Right ventricle myocardium inferior (tissue), 1 donor: Measurements from ENCODE around the gene TTL. TPM values are rescaled to one million over a fixed set of nuclear protein-coding genes. Genes with fewer than 3 reads are reported as not detected.
"Not testable (repeated sequence)": the region's sequence is repeated elsewhere in the genome, so short reads cannot be mapped to it uniquely, and the experiment has no call there.

Source experiments
- ATAC-seq: fragments of 200-7000 bp; cut with Tn5 transposase; one replicate; pipeline ENCODE4 v1.9.1; 2020; ENCODE audit warnings: mild to moderate bottlenecking, moderate library complexity
- DNase-seq: peaks from one replicate; pipeline ENCODE4 v3.0.0; 2021; ENCODE audit errors: missing footprints
- intact Hi-C: fragments of 100-400 bp; cut with DNase I; formaldehyde crosslinking; loops from one replicate; pipeline ENCODE4 v1.11.0; 2022
- total RNA-seq: library from RNA; stranded (reverse); fragmentation: NEBNext Ultra II Directional; extraction: Animal tissue kit (Norgen Biotek cat#: 25700); gene quantifications from one replicate; pipeline ENCODE4 v1.2.1, GENCODE V29; 2021
- donor health status: DM: no; HTN: yes; CAD: no; lungs with severe emphysema.

Gene TTL
- total RNA-seq, 1 donor from 2014 or later = 52.0 TPM

DNA sequence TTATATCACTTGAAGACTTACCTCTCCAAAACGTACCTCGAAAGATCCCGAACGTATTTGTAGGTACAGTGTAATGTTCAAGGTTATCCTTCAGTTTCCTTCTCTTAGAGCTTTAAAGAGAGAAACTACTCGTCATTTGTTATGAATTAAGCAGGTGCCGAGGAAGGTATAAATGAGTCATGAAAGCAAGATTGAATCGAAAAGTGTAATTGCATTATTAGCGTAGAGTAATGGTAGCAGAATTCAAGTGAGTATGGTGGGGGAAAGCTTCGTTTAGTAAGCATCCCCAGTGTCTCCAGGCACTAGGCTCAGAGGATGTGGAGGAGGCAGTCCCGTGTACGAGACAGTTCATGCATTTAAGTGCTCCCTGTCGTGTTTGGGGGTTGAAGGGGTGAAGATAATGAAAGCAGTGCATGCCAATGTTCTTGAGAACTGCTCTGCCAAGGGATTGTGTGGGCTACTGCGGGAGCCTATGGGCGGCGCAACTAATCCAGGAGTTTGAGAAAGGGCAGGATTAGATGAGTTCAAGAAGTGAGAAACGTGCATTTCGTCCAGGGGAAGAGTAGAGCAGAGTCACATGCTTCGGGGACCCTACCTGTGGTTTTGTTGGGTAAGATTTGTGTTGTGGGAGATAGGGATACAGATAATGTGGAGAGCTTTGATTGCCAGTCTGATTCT, 61.2 kb downstream of the TTL start:
- intact Hi-C loops = loop anchor here (1.0 kb wide), 1 partner anchor 62 kb away; no protein-coding TSS in a partner anchor
- no peak for ATAC-seq
- DNase-seq = no peak

DNA sequence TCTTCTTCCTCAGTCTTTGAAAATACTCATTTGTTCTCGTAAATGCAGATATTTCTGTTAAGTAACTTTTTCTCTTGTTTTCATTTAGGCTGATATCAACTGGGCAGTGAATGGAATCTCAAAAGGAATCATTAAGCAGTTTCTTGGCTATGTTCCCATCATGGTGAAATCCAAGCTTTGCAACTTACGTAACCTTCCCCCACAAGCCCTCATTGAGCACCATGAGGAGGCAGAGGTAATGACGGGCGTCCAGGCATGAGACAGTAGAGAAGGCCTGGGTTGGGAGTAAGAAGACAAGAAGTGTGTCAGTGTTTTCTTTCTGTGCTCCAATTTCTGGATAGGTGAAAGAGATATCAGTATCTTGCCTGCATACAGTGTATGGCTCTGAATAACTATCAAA, 65.4 kb downstream of the TTL start:
- ATAC-seq = no peak
- intact Hi-C loops = no loop called here
- DNase-seq = no peak

- DNase-seq = no peak
- ATAC-seq = no peak
- intact Hi-C loops = no loop called here
These were observed 67.0 kb downstream of the TTL start for GRCh38 chr2:112548980-112549379.

DNA sequence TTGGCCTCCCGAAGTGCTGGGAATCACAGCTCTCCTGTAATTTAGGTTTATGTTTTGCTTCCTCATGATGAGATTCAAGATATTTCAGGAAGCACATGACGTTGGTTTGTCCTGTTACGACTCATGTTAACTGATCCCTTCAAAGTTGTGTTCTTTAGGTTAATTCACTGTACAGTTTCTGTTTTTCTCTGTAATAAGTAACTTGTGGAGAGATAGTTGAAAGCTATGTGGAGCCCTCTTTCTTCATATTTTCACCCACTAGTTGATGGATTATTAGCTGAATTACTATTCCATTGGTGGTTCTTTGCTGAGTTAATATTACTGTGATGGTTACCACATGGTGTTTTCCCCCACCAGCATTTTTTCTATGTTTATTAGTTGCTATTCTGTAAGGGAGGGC, 84.1 kb downstream of the TTL start:
- intact Hi-C loops = no loop called here
- no peak for ATAC-seq

GRCh38 chr2:112566508-112566907, 84.6 kb downstream of the TTL start:
- not testable (repeated sequence) for ATAC-seq, DNase-seq

More for the DNA sequence above, 84.1 kb downstream of the TTL start:
- DNase-seq = no peak

DNA sequence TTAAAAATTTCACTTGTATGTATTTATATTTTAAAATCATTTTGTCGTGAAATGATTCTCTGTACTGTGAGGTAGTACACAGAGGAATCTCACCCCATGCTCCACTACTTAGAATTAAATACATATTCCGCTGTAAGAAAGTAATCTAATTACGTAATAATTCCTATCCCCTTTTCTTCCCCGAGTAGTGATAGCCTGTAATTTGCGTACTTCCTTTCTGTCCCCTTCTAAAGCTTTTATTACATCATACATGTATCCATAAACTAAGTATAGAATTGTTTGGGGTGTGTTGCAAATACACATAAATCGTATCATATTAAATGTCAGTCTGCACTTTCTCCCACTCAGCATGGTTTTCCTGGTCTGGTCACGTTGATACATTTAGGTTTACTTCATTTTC, 90.0 kb downstream of the TTL start:
- DNase-seq (no peak), ATAC-seq (no peak)
- intact Hi-C loops = no loop called here

More at GRCh38 chr2:112566508-112566907, 84.6 kb downstream of the TTL start:
- intact Hi-C loops = not testable (repeated sequence)

- DNase-seq (no peak), ATAC-seq (no peak)
- intact Hi-C loops = no loop called here
These were observed 95.8 kb downstream of the TTL start for GRCh38 chr2:112577756-112578155.

DNA sequence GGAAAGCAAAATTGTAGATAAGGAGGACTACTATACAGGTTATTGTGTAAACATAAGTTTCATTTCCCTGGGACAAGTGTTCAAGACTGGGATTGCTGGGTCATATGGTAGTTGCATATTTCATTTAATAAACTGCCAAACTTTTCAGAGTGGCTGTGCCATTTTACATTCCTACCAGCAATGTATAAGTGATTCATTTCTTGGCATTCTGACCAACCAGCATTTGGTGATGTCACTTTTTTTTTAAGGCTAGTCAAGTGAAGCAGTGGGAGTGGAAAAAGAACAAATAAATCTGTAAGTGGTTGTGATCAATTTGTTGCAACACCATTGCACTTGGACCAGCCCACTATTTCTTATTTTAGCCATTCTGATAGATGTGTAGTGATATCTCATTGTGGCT, 97.3 kb downstream of the TTL start:
- ATAC-seq (no peak), DNase-seq (no peak)
- intact Hi-C loops = no loop called here

DNA sequence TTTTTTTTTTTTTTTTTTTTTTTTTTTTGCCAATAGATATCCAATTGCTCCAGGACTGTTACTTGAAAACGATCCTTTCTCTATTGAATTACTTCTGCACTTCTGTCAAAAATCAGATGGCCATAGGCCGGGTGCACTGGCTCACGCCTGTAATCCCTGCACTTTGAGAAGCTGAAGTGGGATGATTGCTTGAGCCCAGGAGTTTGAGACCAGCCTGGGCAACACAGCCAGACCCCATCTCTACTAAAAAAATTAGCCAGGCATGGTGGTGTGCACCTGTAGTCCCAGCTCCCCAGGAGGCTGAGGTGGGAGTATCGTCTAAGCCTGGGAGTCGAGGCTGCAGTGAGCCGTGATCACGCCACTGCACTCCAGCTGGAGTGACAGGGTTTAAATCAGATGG, 98.1 kb downstream of the TTL start:
- ATAC-seq (no peak), DNase-seq (no peak)
- intact Hi-C loops = loop anchor here (5.0 to 10.0 kb wide), 4 partner anchors 98 to 683 kb away; partner anchors contain the start of genes MERTK, TTL and ZC3H8

DNA sequence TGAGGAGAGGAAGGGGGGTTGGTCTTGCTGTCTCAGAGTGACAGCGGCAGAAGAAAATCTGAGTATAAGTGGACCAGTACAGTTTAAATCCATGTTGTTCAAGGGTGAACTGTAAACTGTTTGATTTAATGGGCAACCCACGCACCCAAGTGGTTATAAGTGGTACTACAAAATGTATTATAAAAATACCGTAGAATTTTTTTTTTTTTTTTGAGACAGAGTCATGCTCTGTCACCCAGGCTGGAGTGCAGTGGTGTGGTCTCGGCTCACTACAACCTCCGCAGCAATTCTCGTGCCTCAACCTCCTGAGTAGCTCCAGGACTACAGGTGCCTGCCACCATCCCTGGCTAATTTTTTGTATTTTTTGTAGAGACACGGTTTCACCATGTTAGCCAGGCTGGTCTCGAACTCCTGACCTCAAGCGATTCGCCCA, 100.4 kb downstream of the TTL start:
- no peak for DNase-seq
- no peak for ATAC-seq
- intact Hi-C loops = loop anchor here (5.0 to 10.0 kb wide), 4 partner anchors 100 to 685 kb away; partner anchors contain the start of genes MERTK, TTL and ZC3H8

- intact Hi-C loops = loop anchor here (1.0 to 10.0 kb wide), 5 partner anchors 61 to 686 kb away; partner anchors contain the start of genes MERTK, TTL and ZC3H8
- peak; percentile 0 for ATAC-seq
- no peak for DNase-seq
These were observed 101.7 kb downstream of the TTL start for GRCh38 chr2:112583497-112584133.

DNA sequence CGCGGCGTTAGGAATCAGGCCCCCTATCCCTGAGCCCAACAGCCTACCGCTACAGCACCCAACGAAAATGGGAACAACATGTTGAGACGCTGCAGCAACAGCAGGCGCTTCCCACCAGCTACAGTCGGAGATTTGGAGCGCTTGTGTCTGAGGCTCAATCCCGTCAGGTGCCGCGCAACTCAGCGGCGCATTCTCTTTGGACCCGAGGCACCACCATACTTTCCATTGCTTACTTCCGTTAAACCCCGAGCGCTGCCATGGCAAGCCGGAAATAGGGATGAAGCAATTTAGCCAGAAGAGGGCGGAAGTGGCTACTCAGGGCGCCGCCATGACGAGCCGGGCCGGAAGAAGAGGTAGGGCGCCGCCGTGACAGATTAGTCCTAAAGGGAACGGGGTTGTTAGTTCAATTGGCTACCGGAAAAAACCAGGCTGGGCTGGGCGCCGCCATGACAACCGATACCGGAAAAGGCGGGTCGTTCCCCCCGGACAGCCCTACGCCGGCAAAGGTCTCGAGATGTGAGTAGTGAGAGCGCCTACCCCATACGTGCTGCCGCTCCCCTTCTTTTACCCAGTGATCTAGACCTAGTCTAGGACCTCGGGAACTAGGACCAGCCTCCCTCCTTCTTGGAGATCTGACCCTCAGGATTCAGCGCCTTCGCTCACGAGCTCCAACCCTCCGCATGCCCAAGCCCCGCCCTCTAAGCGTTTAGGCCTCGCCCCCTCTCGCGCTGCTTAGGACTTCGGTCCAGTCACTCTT, 102.4 kb downstream of the TTL start, which contains the start of gene CHCHD5:
Gene CHCHD5, plus strand, starts transcription at position 476 of the 757 bp plus-strand sequence. Its CDS starts 39 bp downstream, at position 515.
- intact Hi-C loops = loop anchor here (1.0 to 10.0 kb wide), 5 partner anchors 60 to 687 kb away; partner anchors contain the start of genes MERTK, TTL and ZC3H8
- peak; percentile 95 for ATAC-seq
- peak; percentile 97 for DNase-seq

DNA sequence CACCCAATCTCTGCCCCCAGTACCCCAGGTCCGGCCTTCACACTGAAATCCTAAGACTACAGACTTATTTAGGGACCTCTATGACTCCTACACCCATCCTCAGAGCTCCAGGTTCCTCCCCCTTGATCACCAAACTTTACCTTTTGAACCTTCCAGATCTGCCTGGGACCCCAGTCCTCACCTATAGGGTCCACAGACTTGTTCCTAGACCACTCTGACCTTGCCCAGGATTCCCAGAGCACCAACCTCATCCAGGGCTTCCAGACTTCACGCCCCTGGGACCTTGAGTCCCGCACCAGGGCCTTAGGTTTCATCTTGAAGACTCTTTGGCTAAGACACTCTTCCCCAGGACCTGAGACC, 102.9 kb downstream of the TTL start:
- ATAC-seq (peak; percentile 0), DNase-seq (no peak)
- intact Hi-C loops = loop anchor here (1.0 to 10.0 kb wide), 5 partner anchors 59 to 688 kb away; partner anchors contain the start of genes MERTK, TTL and ZC3H8

GRCh38 chr2:112585400-112585799, 103.4 kb downstream of the TTL start:
- DNase-seq (no peak), ATAC-seq (no peak)
- intact Hi-C loops = loop anchor here (10.0 kb wide), 1 partner anchor 331 kb away; the partner anchor contains the start of gene ZC3H8

DNA sequence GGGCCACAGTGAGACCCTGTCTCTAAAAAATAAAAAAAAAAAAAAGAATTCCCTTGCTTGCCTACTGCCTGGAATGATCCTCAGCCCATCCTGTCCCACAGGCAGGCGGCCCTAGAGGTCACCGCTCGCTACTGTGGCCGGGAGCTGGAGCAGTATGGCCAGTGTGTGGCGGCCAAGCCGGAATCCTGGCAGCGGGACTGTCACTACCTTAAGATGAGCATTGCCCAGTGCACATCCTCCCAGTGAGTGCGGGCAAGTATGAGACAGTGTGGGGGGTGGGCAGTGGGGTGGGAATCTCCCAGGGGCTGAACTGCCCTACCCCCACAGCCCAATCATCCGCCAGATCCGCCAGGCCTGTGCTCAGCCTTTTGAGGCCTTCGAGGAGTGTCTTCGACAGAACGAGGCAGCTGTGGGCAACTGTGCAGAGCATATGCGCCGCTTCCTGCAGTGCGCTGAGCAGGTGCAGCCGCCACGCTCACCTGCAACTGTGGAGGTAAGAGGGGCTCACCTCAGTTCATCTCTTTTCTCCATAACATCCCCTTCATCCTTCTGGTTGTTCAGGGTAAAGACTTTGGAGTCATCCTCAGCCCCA, 104.0 kb downstream of the TTL start:
- DNase-seq (no peak), ATAC-seq (no peak)
- intact Hi-C loops = loop anchor here (10.0 kb wide), 1 partner anchor 331 kb away; the partner anchor contains the start of gene ZC3H8

- ATAC-seq = no peak
- DNase-seq = no peak
- intact Hi-C loops = loop anchor here (10.0 kb wide), 1 partner anchor 334 kb away; the partner anchor contains the start of gene ZC3H8
These were observed 106.7 kb downstream of the TTL start for GRCh38 chr2:112588611-112589045.
